ENCODE measurements around the gene OR4Q3.

- no peak for TF ChIP-seq EZH2 (optimal IDR thresholded peaks at IDR 0.05; ENCODE audit: low read depth, low read length)
- TF ChIP-seq CTCF (IDR thresholded peaks at IDR 0.05; ENCODE audit: low read length): no peak
These were observed 14.0 kb upstream of the OR4Q3 start for GRCh38 chr14:19729359-19729758.
